Naive B cell (primary cell): ENCODE data around the gene ATP6V0A1. TPM values are rescaled to one million over a fixed set of nuclear protein-coding genes. Genes with fewer than 3 reads are reported as not detected.
A peak's percentile ranks its signal among the peaks of the same experiment; 100 is the strongest.

Experiments used
- ATAC-seq, 2 donors: fragments of 150-1000 bp; cut with Tn5 transposase; 2 replicates each; pipeline ENCODE4 v1.10.0; 2021; ENCODE audit warnings: low read depth in 2 of 2, mild to moderate bottlenecking in 2 of 2, moderate library complexity in 2 of 2
- DNase-seq: peaks from one replicate; pipeline ENCODE4 v3.0.0; 2022
- H3K27ac Mint-ChIP-seq, 6 donors: one replicate each; pipeline ENCODE4 v1.8.0; 2020 to 2022; ENCODE audit warnings: mild to moderate bottlenecking in 6 of 6, mixed read lengths in 6 of 6, moderate library complexity in 5 of 6, inconsistent platforms in 2 of 6
- H3K27me3 Mint-ChIP-seq, 3 donors: one replicate each; pipeline ENCODE4 v1.8.0; 2021 to 2022; ENCODE audit warnings: mixed read lengths in 3 of 3, mild to moderate bottlenecking in 1 of 3
- H3K36me3 Mint-ChIP-seq, 2 donors: one replicate each; pipeline ENCODE4 v1.8.0; 2020 to 2022; ENCODE audit warnings: mixed read lengths in 2 of 2, inconsistent platforms in 1 of 2, mild to moderate bottlenecking in 1 of 2
- H3K4me1 Mint-ChIP-seq, 3 donors: one replicate each; pipeline ENCODE4 v1.8.0; 2020 to 2022; ENCODE audit warnings: mixed read lengths in 3 of 3, inconsistent platforms in 1 of 3, mild to moderate bottlenecking in 1 of 3, moderate library complexity in 1 of 3
- H3K4me3 Mint-ChIP-seq, 8 donors: one replicate each; pipeline ENCODE4 v1.8.0; 2020 to 2022; ENCODE audit warnings: mild to moderate bottlenecking in 8 of 8, mixed read lengths in 8 of 8, moderate library complexity in 8 of 8, inconsistent platforms in 2 of 8
- H3K9me3 Mint-ChIP-seq, 7 donors: one replicate each; pipeline ENCODE4 v1.8.0; 2020 to 2022; ENCODE audit warnings: mixed read lengths in 7 of 7, mild to moderate bottlenecking in 5 of 7, inconsistent platforms in 2 of 7, moderate library complexity in 1 of 7
- polyA plus RNA-seq, 6 donors: library from polyadenylated mRNA; unstranded; fragments of 300-500 nt; fragmentation: Illumina TruSeq; gene quantifications; one replicate each; pipeline ENCODE4 v1.2.3, GENCODE V29; 2021; ENCODE audit warnings: low read depth in 6 of 6

Gene ATP6V0A1
- polyA plus RNA-seq, 6 donors from 2014 or later: 42.5 to 81.0 (median 62.8) TPM

GRCh38 chr17:42507671-42508070 lies 49.0 kb downstream of the ATP6V0A1 start:
- no peak for DNase-seq
- Mint-ChIP-seq H3K4me1 (peaks cover 12 to 24% (median 17%) of the 10 kb centered on the region in 3 donors), H3K4me3 (no peak overlapping the region), H3K9me3 (no peaks in the 10 kb centered on the region), H3K36me3 (peaks cover 20 to 31% of the 10 kb centered on the region in 2 donors), H3K27ac (no peak overlapping the region), H3K27me3 (no peaks in the 10 kb centered on the region)
- no peak for ATAC-seq

GRCh38 chr17:42508426-42509165 lies 49.9 kb downstream of the ATP6V0A1 start:
- no peak for ATAC-seq
- Mint-ChIP-seq H3K4me3 (no peak overlapping the region), H3K36me3 (peaks cover 17 to 28% of the 10 kb centered on the region in 2 donors)

GRCh38 chr17:42509409-42509808 lies 50.7 kb downstream of the ATP6V0A1 start:
- peak overlapping the region in 2 of 8 donors; percentile 3 to 35 for H3K4me3 Mint-ChIP-seq
- H3K4me1 Mint-ChIP-seq: peaks cover 12 to 28% (median 17%) of the 10 kb centered on the region in 3 donors
- DNase-seq: no peak
- no peaks in the 10 kb centered on the region for H3K27me3 Mint-ChIP-seq
- no peaks in the 10 kb centered on the region for H3K9me3 Mint-ChIP-seq
- peak overlapping the region in 4 of 6 donors; percentile 5 to 75 (median 42) for H3K27ac Mint-ChIP-seq
- H3K36me3 Mint-ChIP-seq: peaks cover 13 to 22% of the 10 kb centered on the region in 2 donors
- no peak for ATAC-seq

More at GRCh38 chr17:42508426-42509165, 49.9 kb downstream of the ATP6V0A1 start:
- Mint-ChIP-seq H3K4me1 (peaks cover 12 to 24% (median 17%) of the 10 kb centered on the region in 3 donors), H3K9me3 (no peaks in the 10 kb centered on the region), H3K27me3 (no peaks in the 10 kb centered on the region), H3K27ac (peak overlapping the region in 1 of 6 donors; percentile 35)
- no peak for DNase-seq

GRCh38 chr17:42509841-42510240 lies 51.2 kb downstream of the ATP6V0A1 start:
- Mint-ChIP-seq H3K36me3 (peaks cover 13 to 20% of the 10 kb centered on the region in 2 donors), H3K27me3 (no peaks in the 10 kb centered on the region), H3K4me1 (peaks cover 12 to 28% (median 17%) of the 10 kb centered on the region in 3 donors), H3K27ac (peak overlapping the region in 2 of 6 donors; percentile 20 to 27), H3K4me3 (peak overlapping the region in 1 of 8 donors; percentile 47), H3K9me3 (no peaks in the 10 kb centered on the region)
- DNase-seq (no peak), ATAC-seq (no peak)

GRCh38 chr17:42512246-42512645 lies 53.6 kb downstream of the ATP6V0A1 start:
- DNase-seq (no peak), ATAC-seq (no peak)
- H3K36me3 Mint-ChIP-seq: peaks cover 8 to 20% of the 10 kb centered on the region in 2 donors

GRCh38 chr17:42512733-42513251 lies 54.1 kb downstream of the ATP6V0A1 start:
- Mint-ChIP-seq H3K27ac (no peak overlapping the region), H3K4me3 (no peak overlapping the region), H3K4me1 (peaks cover 16 to 43% (median 21%) of the 10 kb centered on the region in 3 donors), H3K9me3 (no peaks in the 10 kb centered on the region), H3K36me3 (peaks cover 8 to 16% of the 10 kb centered on the region in 2 donors), H3K27me3 (no peaks in the 10 kb centered on the region)
- no peak for ATAC-seq
- no peak for DNase-seq

More at GRCh38 chr17:42512246-42512645, 53.6 kb downstream of the ATP6V0A1 start:
- Mint-ChIP-seq H3K9me3 (no peaks in the 10 kb centered on the region), H3K4me1 (peaks cover 12 to 38% (median 17%) of the 10 kb centered on the region in 3 donors), H3K27ac (peak overlapping the region in 5 of 6 donors; percentile 19 to 94 (median 77)), H3K4me3 (peak overlapping the region in 1 of 8 donors; percentile 53), H3K27me3 (no peaks in the 10 kb centered on the region)

GRCh38 chr17:42513686-42514085 lies 55.0 kb downstream of the ATP6V0A1 start:
- peaks cover 19 to 45% (median 21%) of the 10 kb centered on the region in 3 donors for H3K4me1 Mint-ChIP-seq
- H3K27me3 Mint-ChIP-seq: no peaks in the 10 kb centered on the region
- no peak for ATAC-seq
- DNase-seq: no peak
- H3K9me3 Mint-ChIP-seq: no peaks in the 10 kb centered on the region
- no peak overlapping the region for H3K27ac Mint-ChIP-seq
- no peak overlapping the region for H3K4me3 Mint-ChIP-seq
- peaks cover 4 to 7% of the 10 kb centered on the region in 2 donors for H3K36me3 Mint-ChIP-seq

GRCh38 chr17:42514279-42514678 lies 55.6 kb downstream of the ATP6V0A1 start:
- Mint-ChIP-seq H3K27me3 (no peaks in the 10 kb centered on the region), H3K9me3 (no peaks in the 10 kb centered on the region), H3K36me3 (peaks cover 0 to under 1% of the 10 kb centered on the region in 2 donors), H3K4me1 (peaks cover 16 to 41% (median 16%) of the 10 kb centered on the region in 3 donors), H3K4me3 (no peak overlapping the region), H3K27ac (peak overlapping the region in 2 of 6 donors; percentile 17 to 33)
- DNase-seq (no peak), ATAC-seq (no peak)

- no peak for ATAC-seq
- peak overlapping the region in 5 of 6 donors; percentile 17 to 86 (median 33) for H3K27ac Mint-ChIP-seq
Measured at GRCh38 chr17:42514867-42515266, 56.2 kb downstream of the ATP6V0A1 start.

GRCh38 chr17:42517516-42517915 lies 58.8 kb downstream of the ATP6V0A1 start:
- Mint-ChIP-seq H3K36me3 (peaks cover 0 to 15% of the 10 kb centered on the region in 2 donors), H3K27ac (no peak overlapping the region), H3K4me3 (no peak overlapping the region), H3K4me1 (peaks cover 11 to 31% (median 14%) of the 10 kb centered on the region in 3 donors), H3K27me3 (no peaks in the 10 kb centered on the region), H3K9me3 (no peaks in the 10 kb centered on the region)
- peak; percentile 92 to 96 for ATAC-seq
- peak; percentile 77 for DNase-seq

More at GRCh38 chr17:42514867-42515266, 56.2 kb downstream of the ATP6V0A1 start:
- no peak for DNase-seq
- no peak overlapping the region for H3K4me3 Mint-ChIP-seq
- peaks cover 10 to 35% (median 12%) of the 10 kb centered on the region in 3 donors for H3K4me1 Mint-ChIP-seq
- H3K36me3 Mint-ChIP-seq: no peaks in the 10 kb centered on the region
- H3K9me3 Mint-ChIP-seq: no peaks in the 10 kb centered on the region
- no peaks in the 10 kb centered on the region for H3K27me3 Mint-ChIP-seq

GRCh38 chr17:42518046-42518754 lies 59.5 kb downstream of the ATP6V0A1 start:
- Mint-ChIP-seq H3K4me1 (peaks cover 11 to 31% (median 14%) of the 10 kb centered on the region in 3 donors), H3K36me3 (peaks cover 0 to 18% of the 10 kb centered on the region in 2 donors), H3K9me3 (no peaks in the 10 kb centered on the region), H3K4me3 (no peak overlapping the region), H3K27ac (no peak overlapping the region), H3K27me3 (no peaks in the 10 kb centered on the region)
- ATAC-seq (no peak), DNase-seq (no peak)

- Mint-ChIP-seq H3K9me3 (no peaks in the 10 kb centered on the region), H3K27ac (peak overlapping the region in 1 of 6 donors; percentile 3), H3K4me3 (no peak overlapping the region), H3K36me3 (peaks cover 0 to 18% of the 10 kb centered on the region in 2 donors), H3K4me1 (peaks cover 11 to 28% (median 14%) of the 10 kb centered on the region in 3 donors), H3K27me3 (no peaks in the 10 kb centered on the region)
- no peak for DNase-seq
- no peak for ATAC-seq
Measured at GRCh38 chr17:42518755-42519545, 60.3 kb downstream of the ATP6V0A1 start.
